B cell (primary cell): ENCODE results near the gene MYLK4. TPM values are rescaled to one million over a fixed set of nuclear protein-coding genes. Genes with fewer than 3 reads are reported as not detected.

ENCODE experiments used
- ATAC-seq: fragments of 200-7000 bp; cut with Tn5 transposase; one replicate; pipeline ENCODE4 v1.10.0; 2021; ENCODE audit warnings: low read depth, mild to moderate bottlenecking, moderate number of reproducible peaks, moderate library complexity
- CTCF ChIA-PET: fragments of 350-600 bp; sonication (Branson Sonifier 250); formaldehyde crosslinking; loops from one replicate; lab custom pipeline; 2021; ENCODE audit warnings: antibody characterized with exemption, inconsistent platforms; lab: Charles Lee
- POLR2A ChIA-PET: fragments of 350-600 bp; sonication (Branson Sonifier 250); formaldehyde crosslinking; loops from one replicate; lab custom pipeline; 2021; ENCODE audit warnings: antibody characterized with exemption; lab: Charles Lee
- DNase-seq: peaks from one replicate; pipeline ENCODE4 v3.0.0; 2013
- H2AFZ ChIP-seq: 2 replicates; pipeline ENCODE4 v1.6.1; 2012; ENCODE audit warnings: mild to moderate bottlenecking, low read depth, low read length; ENCODE audit not compliant: insufficient read depth, poor library complexity, severe bottlenecking
- H3K27ac ChIP-seq, 2 donors: 1 replicate in 1 of 2; 2 replicates in 1 of 2; pipeline ENCODE4 v1.5.1; 2012 to 2013; ENCODE audit warnings: low read length in 2 of 2, mild to moderate bottlenecking in 2 of 2, moderate library complexity in 1 of 2
- H3K27me3 ChIP-seq, 4 experiments: fragments of 200-600 bp in 1 of 4; sonication (generic) in 1 of 4; replicated peaks in 1 of 4; 1 replicate in 2 of 4; 2 replicates in 2 of 4; pipeline versions ENCODE4 v1.6.1 to v1.7.0; 2013 to 2016; ENCODE audit warnings: low read length in 3 of 4, mild to moderate bottlenecking in 2 of 4, mixed read lengths in 1 of 4, moderate library complexity in 1 of 4; ENCODE audit not compliant: insufficient read depth in 4 of 4, control insufficient read depth in 3 of 4; ENCODE audit errors: control extremely low read depth in 1 of 4
- H3K36me3 ChIP-seq, 2 experiments: replicated peaks in 1 of 2; 1 replicate in 1 of 2; 2 replicates in 1 of 2; pipeline versions ENCODE4 v1.6.1 to v1.7.1; 2013; ENCODE audit warnings: low read length in 1 of 2; ENCODE audit not compliant: insufficient read depth in 2 of 2, control insufficient read depth in 1 of 2; ENCODE audit errors: control extremely low read depth in 1 of 2, extremely low read depth in 1 of 2
- H3K4me1 ChIP-seq, 2 donors: fragments of 200-600 bp in 1 of 2; sonication (generic) in 1 of 2; 1 replicate in 1 of 2; 2 replicates in 1 of 2; pipeline versions ENCODE4 v1.5.1 to v1.6.1; 2013 to 2017; ENCODE audit warnings: low read length in 2 of 2; ENCODE audit not compliant: control insufficient read depth in 2 of 2, insufficient read depth in 2 of 2
- H3K4me2 ChIP-seq: replicated peaks from 2 replicates; pipeline ENCODE3; 2012; ENCODE audit warnings: mild to moderate bottlenecking, low read depth, low read length; ENCODE audit not compliant: poor library complexity, severe bottlenecking
- H3K4me3 ChIP-seq, 5 experiments: fragments of 200-600 bp in 1 of 5; sonication (generic) in 1 of 5; 1 replicate in 3 of 5; 2 replicates in 2 of 5; pipeline versions ENCODE4 v1.5.1 to v1.7.0; 2011 to 2016; ENCODE audit warnings: low read length in 4 of 5, mild to moderate bottlenecking in 4 of 5, low read depth in 2 of 5, control low read depth in 1 of 5, moderate library complexity in 1 of 5; ENCODE audit not compliant: insufficient read depth in 1 of 5; ENCODE audit errors: control extremely low read depth in 1 of 5, extremely low read depth in 1 of 5
- H3K79me2 ChIP-seq: fragments of 200-600 bp; sonication (generic); one replicate; pipeline ENCODE4 v1.6.0; 2016; ENCODE audit warnings: low read length; ENCODE audit not compliant: control insufficient read depth, insufficient read depth
- H3K9ac ChIP-seq: fragments of 200-600 bp; sonication (generic); 2 replicates; pipeline ENCODE4 v1.6.1; 2017; ENCODE audit warnings: mild to moderate bottlenecking, low read length, moderate library complexity
- H3K9me3 ChIP-seq, 3 donors: one replicate each; pipeline versions ENCODE4 v1.6.1 to v1.7.1; 2013; ENCODE audit warnings: low read length in 2 of 3; ENCODE audit not compliant: control insufficient read depth in 2 of 3, insufficient read depth in 1 of 3; ENCODE audit errors: control extremely low read depth in 1 of 3
- H4K20me1 ChIP-seq: 2 replicates; pipeline ENCODE4 v1.6.0; 2012; ENCODE audit warnings: mild to moderate bottlenecking, low read length; ENCODE audit not compliant: insufficient read depth, control insufficient read depth, poor library complexity, severe bottlenecking
- H3K27ac Mint-ChIP-seq: one replicate; pipeline ENCODE4 v1.8.0; 2021; ENCODE audit warnings: mixed read lengths
- H3K27me3 Mint-ChIP-seq: one replicate; pipeline ENCODE4 v1.8.0; 2021; ENCODE audit warnings: mixed read lengths
- H3K4me1 Mint-ChIP-seq: one replicate; pipeline ENCODE4 v1.8.0; 2021; ENCODE audit warnings: mixed read lengths
- H3K4me3 Mint-ChIP-seq: one replicate; pipeline ENCODE4 v1.8.0; 2021; ENCODE audit warnings: mixed read lengths
- H3K9me3 Mint-ChIP-seq: one replicate; pipeline ENCODE4 v1.8.0; 2022; ENCODE audit warnings: mixed read lengths; ENCODE audit not compliant: insufficient read depth
- EZH2 ChIP-seq: IDR thresholded peaks from 2 replicates; pipeline ENCODE4 v1.6.1; 2012; ENCODE audit warnings: borderline replicate concordance, low read depth, mild to moderate bottlenecking, moderate library complexity, low read length; ENCODE audit not compliant: insufficient read depth, poor library complexity, severe bottlenecking
- WGBS: methylation state at CpG from one replicate; pipeline ENCODE4 v1.1.5; 2013; ENCODE audit warnings: missing lambda C conversion rate; ENCODE audit not compliant: insufficient coverage; 5-methylcytosine and 5-hydroxymethylcytosine counted together
- intact Hi-C: fragments of 100-400 bp; cut with micrococcal nuclease; formaldehyde crosslinking; loops from one replicate; pipeline ENCODE4 v1.10.0; 2022
- polyA plus RNA-seq: library from polyadenylated mRNA; depleted of rRNA; stranded (reverse); fragments of >200 nt; gene quantifications from 2 replicates; pipeline ENCODE4 v1.2.3, GENCODE V29; 2012
- total RNA-seq, 2 donors: library from RNA; stranded (reverse); fragments of 120-200 nt in 1 of 2; gene quantifications; 1 replicate in 1 of 2; 2 replicates in 1 of 2; pipeline versions ENCODE4 v1.2.3 to v1.2.4, GENCODE V29; 2013 to 2022
- TF ChIP-seq, protein P1 (sequence below): fragments of 200-600 bp; IDR thresholded peaks from one replicate; pipeline ENCODE4 v1.8.0; 2022; ENCODE audit warnings: antibody characterized with exemption, mild to moderate bottlenecking

MYLK4 gene
- total and polyA plus RNA-seq, 2 donors (not counting 1 experiment from before 2014, with no cell fraction given), result 0.51 to 1.2 TPM

DNA sequence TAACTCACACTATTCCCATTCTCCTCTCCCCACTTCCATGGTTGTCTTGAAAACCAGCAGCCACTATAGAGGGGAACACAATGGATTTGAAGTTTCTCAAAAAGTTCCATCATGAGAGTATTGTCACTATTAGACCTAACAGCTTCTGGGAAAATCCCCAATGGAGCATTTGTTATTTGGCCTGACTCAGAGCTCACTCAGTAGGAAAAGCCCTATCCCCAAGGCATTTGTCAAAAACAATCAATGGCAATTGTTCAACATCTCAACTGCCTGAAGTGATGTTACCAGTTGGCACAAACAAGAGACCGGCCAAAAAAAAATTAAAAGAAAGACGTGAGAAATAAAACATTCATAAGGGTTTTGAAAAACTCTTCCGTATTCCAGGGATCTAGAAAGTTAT lies 98.8 kb downstream of the MYLK4 start:
- WGBS, result 100% methylated on average over 1 of the region's 3 CpGs
- Histone ChIP-seq H4K20me1 (no peaks in the 10 kb centered on the region), H3K4me2 (no peak overlapping the region), H3K4me1 (no peaks in the 10 kb centered on the region), H2AFZ (no peak overlapping the region), H3K27me3 (peaks cover 0 to 4% (median 0%) of the 10 kb centered on the region in 4 experiments), H3K9me3 (no peaks in the 10 kb centered on the region), H3K36me3 (no peaks in the 10 kb centered on the region), H3K4me3 (no peak overlapping the region), H3K27ac (no peak overlapping the region), H3K79me2 (no peaks in the 10 kb centered on the region), H3K9ac (no peak overlapping the region)
- POLR2A ChIA-PET, result no interaction called here
- peaks cover 16% of the 10 kb centered on the region for H3K27me3 Mint-ChIP-seq
- H3K4me3 Mint-ChIP-seq, result no peak overlapping the region
- ATAC-seq (no peak), DNase-seq (no peak)
- CTCF ChIA-PET, result interaction anchor here (1.7 kb wide), 1 partner anchor 17 kb away, joined by 4 read pairs; no protein-coding TSS in a partner anchor
- H3K4me1 Mint-ChIP-seq, result no peaks in the 10 kb centered on the region
- no peak overlapping the region for H3K27ac Mint-ChIP-seq
- no peak for TF ChIP-seq EZH2
- TF ChIP-seq, protein P1, sequence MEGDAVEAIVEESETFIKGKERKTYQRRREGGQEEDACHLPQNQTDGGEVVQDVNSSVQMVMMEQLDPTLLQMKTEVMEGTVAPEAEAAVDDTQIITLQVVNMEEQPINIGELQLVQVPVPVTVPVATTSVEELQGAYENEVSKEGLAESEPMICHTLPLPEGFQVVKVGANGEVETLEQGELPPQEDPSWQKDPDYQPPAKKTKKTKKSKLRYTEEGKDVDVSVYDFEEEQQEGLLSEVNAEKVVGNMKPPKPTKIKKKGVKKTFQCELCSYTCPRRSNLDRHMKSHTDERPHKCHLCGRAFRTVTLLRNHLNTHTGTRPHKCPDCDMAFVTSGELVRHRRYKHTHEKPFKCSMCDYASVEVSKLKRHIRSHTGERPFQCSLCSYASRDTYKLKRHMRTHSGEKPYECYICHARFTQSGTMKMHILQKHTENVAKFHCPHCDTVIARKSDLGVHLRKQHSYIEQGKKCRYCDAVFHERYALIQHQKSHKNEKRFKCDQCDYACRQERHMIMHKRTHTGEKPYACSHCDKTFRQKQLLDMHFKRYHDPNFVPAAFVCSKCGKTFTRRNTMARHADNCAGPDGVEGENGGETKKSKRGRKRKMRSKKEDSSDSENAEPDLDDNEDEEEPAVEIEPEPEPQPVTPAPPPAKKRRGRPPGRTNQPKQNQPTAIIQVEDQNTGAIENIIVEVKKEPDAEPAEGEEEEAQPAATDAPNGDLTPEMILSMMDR, result no peak
- H3K9me3 Mint-ChIP-seq, result peaks cover 4% of the 10 kb centered on the region
- intact Hi-C loops, result no loop called here

DNA sequence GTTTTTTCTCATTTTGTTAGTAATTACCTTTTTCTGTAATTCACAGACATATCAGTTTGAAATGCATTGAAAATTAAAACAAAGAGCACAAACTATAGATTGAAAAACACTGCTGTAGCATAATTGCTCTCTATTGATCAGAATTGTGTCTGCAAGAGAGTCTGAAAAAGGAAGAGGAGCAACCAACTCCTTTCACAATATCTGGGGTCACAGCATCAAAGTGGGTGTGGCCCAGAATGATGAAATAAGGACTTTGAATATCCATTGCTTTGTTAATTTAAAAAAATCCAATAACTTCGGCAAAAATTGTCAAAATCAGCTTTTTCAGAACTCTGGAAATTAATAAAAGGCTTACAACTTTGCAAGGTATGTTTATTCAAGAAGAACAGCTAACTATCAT lies 99.2 kb downstream of the MYLK4 start:
- Histone ChIP-seq H3K27ac (no peak overlapping the region), H3K27me3 (peaks cover 0 to 7% (median 0%) of the 10 kb centered on the region in 4 experiments), H3K4me3 (no peak overlapping the region), H3K4me2 (no peak overlapping the region), H3K4me1 (no peaks in the 10 kb centered on the region), H4K20me1 (no peaks in the 10 kb centered on the region), H3K9me3 (no peaks in the 10 kb centered on the region), H3K79me2 (no peaks in the 10 kb centered on the region), H3K9ac (no peak overlapping the region), H3K36me3 (no peaks in the 10 kb centered on the region), H2AFZ (no peak overlapping the region)
- Mint-ChIP-seq H3K27ac (no peak overlapping the region), H3K4me1 (no peaks in the 10 kb centered on the region), H3K9me3 (peaks cover 4% of the 10 kb centered on the region), H3K27me3 (peaks cover 20% of the 10 kb centered on the region), H3K4me3 (no peak overlapping the region)
- ATAC-seq, result no peak
- TF ChIP-seq, protein P1, result no peak
- TF ChIP-seq EZH2, result no peak
- intact Hi-C loops, result no loop called here
- no CpG with 5 or more reads among the region's 1 CpG for whole genome bisulfite sequencing
- ChIA-PET POLR2A (no interaction called here), CTCF (interaction anchor here (1.7 kb wide), 1 partner anchor 17 kb away, joined by 4 read pairs; no protein-coding TSS in a partner anchor)
- DNase-seq, result no peak
